GM12874 (cell line): ENCODE results near the gene CFDP1.
A peak's percentile ranks its signal among the peaks of the same experiment; 100 is the strongest.

Experiments used
- CTCF ChIP-seq: IDR thresholded peaks from 2 replicates; pipeline ENCODE4 v1.5.1; 2011; ENCODE audit warnings: low read depth, mild to moderate bottlenecking, control low read depth, low read length, moderate library complexity; ENCODE audit not compliant: insufficient read depth

The CFDP1 gene

DNA sequence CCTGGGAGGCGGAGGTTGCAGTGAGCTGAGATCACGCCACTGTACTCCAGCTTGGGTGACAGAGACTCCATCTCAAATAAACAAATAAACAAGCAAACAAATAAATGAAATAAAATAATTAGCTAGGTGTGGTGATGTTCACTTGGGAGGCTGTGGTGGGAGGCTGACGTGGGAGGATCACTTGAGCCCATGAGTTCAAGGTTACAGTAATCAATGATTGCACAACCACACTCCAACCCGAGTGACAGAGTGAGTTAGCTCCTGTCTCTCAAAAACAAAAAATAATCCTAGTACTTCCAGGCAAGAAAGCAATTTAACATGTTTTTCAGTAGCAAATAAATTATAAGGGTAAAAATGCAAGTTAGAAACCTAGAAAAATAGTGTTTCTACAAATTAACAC, 26.4 kb downstream of the CFDP1 start:
- no peak for TF ChIP-seq CTCF

DNA sequence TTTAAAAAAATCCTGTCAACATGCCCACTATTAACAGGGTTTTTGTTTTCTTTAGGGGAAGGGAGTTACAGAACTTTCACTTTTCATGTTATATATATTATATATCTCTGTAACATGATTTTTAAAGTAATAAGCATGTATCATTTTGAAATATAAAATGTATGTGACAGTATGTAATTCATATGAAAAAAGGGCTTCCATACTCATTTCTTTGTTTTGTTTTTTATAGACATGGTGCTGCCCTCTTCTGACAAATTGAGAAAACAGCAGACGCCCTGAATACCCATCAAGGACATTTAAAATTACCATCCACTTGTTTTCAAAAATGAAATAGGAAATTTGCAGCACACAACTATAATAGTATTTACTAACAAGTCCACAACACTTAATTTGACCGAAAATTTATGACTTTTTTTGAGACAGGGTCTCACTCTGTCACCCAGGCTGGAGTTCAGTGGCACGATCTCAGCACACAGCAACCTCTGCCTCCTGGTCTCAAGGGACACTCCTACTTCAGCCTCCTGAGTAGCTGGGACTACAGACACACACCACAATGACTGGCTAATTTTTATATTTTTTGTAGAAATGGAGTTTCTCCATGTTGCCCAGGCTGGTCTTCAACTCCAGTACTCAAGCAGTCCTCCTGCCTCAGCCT, 30.4 kb downstream of the CFDP1 start:
- TF ChIP-seq CTCF, result peak; percentile 25; the same call in 1 of the 2 replicates

- no peak for TF ChIP-seq CTCF
Observed at GRCh38 chr16:75402159-75402820, 31.0 kb downstream of the CFDP1 start.

- TF ChIP-seq CTCF, result no peak
Observed at GRCh38 chr16:75401691-75402090, 31.6 kb downstream of the CFDP1 start.

DNA sequence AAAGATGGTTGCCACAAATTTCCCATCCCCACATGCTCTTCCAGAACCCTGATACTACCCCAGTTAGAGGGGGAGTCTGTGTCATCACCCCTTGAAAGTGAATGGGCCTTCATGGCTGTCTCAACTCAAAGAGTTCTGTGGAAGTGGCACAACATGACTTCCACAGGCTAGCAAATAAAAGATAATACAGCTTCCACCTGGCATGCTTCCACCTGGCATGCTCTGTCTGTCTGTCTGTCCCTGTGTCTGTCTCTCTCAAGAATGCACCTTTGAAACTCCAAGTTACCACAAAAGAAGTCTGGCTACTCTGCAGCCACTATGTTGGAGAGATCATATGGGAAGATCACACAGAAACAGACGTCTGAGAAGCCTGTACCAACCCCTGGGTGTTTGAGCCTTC, 35.0 kb downstream of the CFDP1 start:
- TF ChIP-seq CTCF, result no peak

- TF ChIP-seq CTCF, result no peak
Observed at GRCh38 chr16:75394941-75395340, 38.4 kb downstream of the CFDP1 start.

GRCh38 chr16:75392906-75393305, 40.4 kb downstream of the CFDP1 start:
- no peak for TF ChIP-seq CTCF
